Measurements from ENCODE around the gene C19orf38. TPM values are rescaled to one million over a fixed set of nuclear protein-coding genes. Genes with fewer than 3 reads are reported as not detected.
"Not testable (repeated sequence)": the region's sequence is repeated elsewhere in the genome, so short reads cannot be mapped to it uniquely, and the experiment has no call there.

The C19orf38 gene
- polyA plus RNA-seq, 1 donor = 2.7 TPM

DNA sequence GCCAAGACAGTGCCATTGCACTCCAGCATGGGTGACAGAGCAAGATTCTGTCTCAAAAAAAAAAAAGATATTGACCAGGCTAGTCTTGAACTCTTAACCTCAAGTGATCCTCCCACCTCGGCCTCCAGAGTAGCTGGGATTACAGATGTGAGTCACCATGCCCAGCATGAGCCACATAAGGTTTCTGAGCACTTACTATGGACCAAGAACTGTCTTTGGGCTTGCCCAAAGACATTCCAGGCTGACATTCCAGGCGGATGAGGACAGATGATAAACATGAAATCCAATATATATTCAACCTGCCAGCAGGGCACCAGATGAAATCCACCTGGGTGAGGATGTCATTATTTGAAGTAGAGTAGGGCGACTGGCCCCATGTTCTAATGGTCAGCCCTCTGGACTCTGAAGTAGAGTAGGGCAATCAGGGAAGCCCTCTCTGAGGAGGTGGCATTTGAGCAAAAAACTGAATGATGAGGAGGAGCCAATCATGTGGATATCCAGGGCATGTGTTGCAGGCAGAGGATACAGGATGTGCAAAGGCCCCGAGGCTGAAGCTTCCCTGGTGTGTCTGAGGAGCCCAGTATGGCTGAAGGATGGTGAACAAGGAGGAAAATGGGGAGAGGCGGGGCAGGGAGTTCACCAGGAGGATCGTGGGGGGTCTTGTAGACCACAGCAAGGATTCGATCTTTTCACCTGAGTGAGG lies 4.0 kb downstream of the C19orf38 start:
- no peaks in the 10 kb centered on the region for H3K4me1 ChIP-seq (ENCODE audit: control insufficient read depth, insufficient read depth, low read length)
- no peaks in the 10 kb centered on the region for H3K36me3 ChIP-seq (ENCODE audit: control insufficient read depth, insufficient read depth, low read length)
- no CpG with 5 or more reads among the region's 7 CpGs for WGBS (ENCODE audit: insufficient coverage, low lambda C conversion rate)
- H3K27ac ChIP-seq (ENCODE audit: low read length) = no peak overlapping the region
- no peak for DNase-seq
- H3K27me3 ChIP-seq (ENCODE audit: control insufficient read depth, insufficient read depth, low read length) = peaks cover 7% of the 10 kb centered on the region
- H3K9me3 ChIP-seq (ENCODE audit: control insufficient read depth, low read depth, low read length) = no peaks in the 10 kb centered on the region
- H3K4me3 ChIP-seq (ENCODE audit: low read length) = no peak overlapping the region

- H3K36me3 ChIP-seq (ENCODE audit: control insufficient read depth, insufficient read depth, low read length) = no peaks in the 10 kb centered on the region
- H3K4me1 ChIP-seq (ENCODE audit: control insufficient read depth, insufficient read depth, low read length) = no peaks in the 10 kb centered on the region
- no peaks in the 10 kb centered on the region for H3K9me3 ChIP-seq (ENCODE audit: control insufficient read depth, low read depth, low read length)
- DNase-seq = no peak
- no peak overlapping the region for H3K4me3 ChIP-seq (ENCODE audit: low read length)
- H3K27ac ChIP-seq (ENCODE audit: low read length) = no peak overlapping the region
- H3K27me3 ChIP-seq (ENCODE audit: control insufficient read depth, insufficient read depth, low read length) = peaks cover 7% of the 10 kb centered on the region
- WGBS (ENCODE audit: insufficient coverage, low lambda C conversion rate) = no CpG with 5 or more reads among the region's 7 CpGs
Observed at GRCh38 chr19:10852941-10853340, 4.7 kb downstream of the C19orf38 start.

DNA sequence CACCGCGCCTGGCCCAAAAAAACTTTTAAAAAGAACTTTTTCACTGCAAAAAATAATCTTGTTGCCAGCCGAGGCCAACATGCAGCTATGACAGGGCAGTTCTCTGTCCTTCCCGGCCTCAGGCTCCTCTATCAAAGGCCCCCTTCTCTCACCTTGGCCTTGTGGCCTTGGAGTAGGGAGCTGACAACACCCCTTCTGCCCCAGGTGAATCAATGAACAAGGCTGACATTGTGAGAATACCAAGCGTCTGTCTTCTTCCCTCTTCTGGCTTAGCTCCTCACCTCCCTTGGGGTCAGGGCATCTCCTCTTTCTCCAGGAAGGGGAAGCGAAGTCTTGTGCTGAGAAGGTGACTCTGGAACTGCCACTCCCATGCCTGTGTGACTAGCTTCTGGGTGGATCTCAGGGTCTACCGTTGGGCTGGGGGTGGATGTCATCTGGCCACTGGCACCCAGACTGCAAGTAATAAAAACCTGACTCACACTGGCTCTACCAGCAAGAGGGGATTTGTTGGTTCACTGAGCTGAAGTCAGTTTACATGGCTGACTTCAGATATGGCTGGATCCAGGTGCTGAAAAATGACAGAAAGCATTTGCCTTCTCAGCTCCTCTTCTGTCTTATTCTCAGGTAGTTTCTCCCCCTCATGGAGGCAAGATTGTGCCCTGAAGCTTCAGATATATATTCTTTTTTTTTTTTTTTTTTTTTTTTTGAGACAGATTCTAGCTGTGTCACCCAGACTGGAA lies 6.3 kb downstream of the C19orf38 start:
- no CpG with 5 or more reads among the region's 7 CpGs for WGBS (ENCODE audit: insufficient coverage, low lambda C conversion rate)

DNA sequence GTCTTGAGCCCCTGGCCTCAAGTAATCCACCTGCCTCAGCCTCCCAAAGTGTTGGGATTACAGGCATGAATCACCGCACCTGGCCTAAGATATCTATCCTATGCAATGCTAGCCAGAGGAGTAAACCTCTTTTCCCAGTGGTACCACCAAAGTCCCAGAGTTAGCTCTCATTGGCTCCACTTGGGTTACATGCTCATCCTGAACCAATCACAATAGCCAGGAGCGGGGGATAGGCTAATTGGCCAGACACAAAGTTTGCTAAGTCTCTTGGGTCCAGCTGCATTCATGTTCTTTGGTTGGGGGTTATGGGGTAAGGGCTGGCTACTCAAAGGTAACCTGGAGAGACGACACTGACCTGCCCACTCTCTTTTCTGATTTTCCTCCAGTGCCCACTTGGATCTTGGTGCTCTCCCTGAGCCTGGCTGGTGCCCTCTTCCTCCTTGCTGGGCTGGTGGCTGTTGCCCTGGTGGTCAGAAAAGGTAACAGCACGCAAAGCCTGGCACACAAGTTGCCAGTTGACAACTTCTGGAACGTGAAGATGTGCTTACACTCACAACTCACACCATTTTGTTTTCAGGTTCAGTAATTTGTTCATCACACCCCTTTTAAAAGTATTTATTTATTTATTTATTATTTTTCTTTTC lies 7.8 kb downstream of the C19orf38 start:
- no peak for DNase-seq
- no peaks in the 10 kb centered on the region for H3K9me3 ChIP-seq (ENCODE audit: control insufficient read depth, low read depth, low read length)
- H3K36me3 ChIP-seq (ENCODE audit: control insufficient read depth, insufficient read depth, low read length) = no peaks in the 10 kb centered on the region
- no peak overlapping the region for H3K4me3 ChIP-seq (ENCODE audit: low read length)
- H3K27ac ChIP-seq (ENCODE audit: low read length) = no peak overlapping the region
- no CpG with 5 or more reads among the region's 5 CpGs for WGBS (ENCODE audit: insufficient coverage, low lambda C conversion rate)
- H3K27me3 ChIP-seq (ENCODE audit: control insufficient read depth, insufficient read depth, low read length) = no peaks in the 10 kb centered on the region
- H3K4me1 ChIP-seq (ENCODE audit: control insufficient read depth, insufficient read depth, low read length) = no peaks in the 10 kb centered on the region

More for the DNA sequence above, 6.3 kb downstream of the C19orf38 start:
- peaks cover 4% of the 10 kb centered on the region for H3K27me3 ChIP-seq (ENCODE audit: control insufficient read depth, insufficient read depth, low read length)
- no peak overlapping the region for H3K4me3 ChIP-seq (ENCODE audit: low read length)
- H3K4me1 ChIP-seq (ENCODE audit: control insufficient read depth, insufficient read depth, low read length) = no peaks in the 10 kb centered on the region
- DNase-seq = no peak
- no peaks in the 10 kb centered on the region for H3K36me3 ChIP-seq (ENCODE audit: control insufficient read depth, insufficient read depth, low read length)
- no peaks in the 10 kb centered on the region for H3K9me3 ChIP-seq (ENCODE audit: control insufficient read depth, low read depth, low read length)
- H3K27ac ChIP-seq (ENCODE audit: low read length) = no peak overlapping the region

GRCh38 chr19:10856899-10857298 lies 8.7 kb downstream of the C19orf38 start:
- not testable (repeated sequence) for H3K27me3 ChIP-seq (ENCODE audit: control insufficient read depth, insufficient read depth, low read length); H3K36me3 ChIP-seq (ENCODE audit: control insufficient read depth, insufficient read depth, low read length); DNase-seq; H3K27ac ChIP-seq (ENCODE audit: low read length); H3K4me3 ChIP-seq (ENCODE audit: low read length); H3K9me3 ChIP-seq (ENCODE audit: control insufficient read depth, low read depth, low read length); H3K4me1 ChIP-seq (ENCODE audit: control insufficient read depth, insufficient read depth, low read length)
- no CpG with 5 or more reads among the region's 1 CpG for WGBS (ENCODE audit: insufficient coverage, low lambda C conversion rate)

- H3K36me3 ChIP-seq (ENCODE audit: control insufficient read depth, insufficient read depth, low read length) = no peaks in the 10 kb centered on the region
- DNase-seq = no peak
- no peak overlapping the region for H3K27ac ChIP-seq (ENCODE audit: low read length)
- H3K4me3 ChIP-seq (ENCODE audit: low read length) = no peak overlapping the region
- H3K4me1 ChIP-seq (ENCODE audit: control insufficient read depth, insufficient read depth, low read length) = peaks cover 3% of the 10 kb centered on the region
- no peaks in the 10 kb centered on the region for H3K27me3 ChIP-seq (ENCODE audit: control insufficient read depth, insufficient read depth, low read length)
- no peaks in the 10 kb centered on the region for H3K9me3 ChIP-seq (ENCODE audit: control insufficient read depth, low read depth, low read length)
- WGBS (ENCODE audit: insufficient coverage, low lambda C conversion rate) = no CpG with 5 or more reads among the region's 4 CpGs
Observed at GRCh38 chr19:10858204-10858828, 10.1 kb downstream of the C19orf38 start.

DNA sequence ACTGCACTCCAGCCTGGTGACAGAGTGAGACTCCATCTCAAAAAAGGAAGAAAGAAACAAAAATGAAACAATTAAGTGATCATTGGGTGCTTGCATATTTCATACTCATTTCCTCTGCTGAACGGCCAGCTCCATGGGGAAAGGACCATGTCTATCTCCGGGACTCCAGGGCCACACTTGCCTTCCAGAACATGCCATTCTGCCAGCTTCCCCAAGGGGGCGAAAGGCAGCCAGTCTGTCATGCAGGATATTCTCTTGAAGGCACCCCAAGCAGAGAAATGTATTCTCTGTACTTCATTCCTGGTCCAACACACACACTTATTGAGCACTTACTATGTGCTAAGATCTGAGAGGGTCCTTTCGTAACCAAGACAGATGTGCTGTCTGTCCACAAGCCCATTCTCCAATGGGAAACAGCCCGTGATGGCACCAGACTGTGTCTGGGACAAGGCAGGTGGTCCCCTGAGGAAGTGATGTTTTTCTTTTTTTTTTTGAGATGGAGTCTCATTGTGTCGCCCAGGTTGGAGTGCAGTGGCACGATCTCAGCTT lies 13.0 kb downstream of the C19orf38 start:
- no peaks in the 10 kb centered on the region for H3K9me3 ChIP-seq (ENCODE audit: control insufficient read depth, low read depth, low read length)
- H3K36me3 ChIP-seq (ENCODE audit: control insufficient read depth, insufficient read depth, low read length) = no peaks in the 10 kb centered on the region
- H3K27me3 ChIP-seq (ENCODE audit: control insufficient read depth, insufficient read depth, low read length) = no peaks in the 10 kb centered on the region
- H3K4me3 ChIP-seq (ENCODE audit: low read length) = no peak overlapping the region
- DNase-seq = no peak
- H3K4me1 ChIP-seq (ENCODE audit: control insufficient read depth, insufficient read depth, low read length) = peaks cover 13% of the 10 kb centered on the region
- H3K27ac ChIP-seq (ENCODE audit: low read length) = no peak overlapping the region
- no CpG with 5 or more reads among the region's 7 CpGs for WGBS (ENCODE audit: insufficient coverage, low lambda C conversion rate)

GRCh38 chr19:10862561-10863106 lies 14.4 kb downstream of the C19orf38 start:
- Histone ChIP-seq H3K9me3 (ENCODE audit: control insufficient read depth, low read depth, low read length) (no peaks in the 10 kb centered on the region), H3K36me3 (ENCODE audit: control insufficient read depth, insufficient read depth, low read length) (no peaks in the 10 kb centered on the region), H3K4me1 (ENCODE audit: control insufficient read depth, insufficient read depth, low read length) (peaks cover 13% of the 10 kb centered on the region), H3K27me3 (ENCODE audit: control insufficient read depth, insufficient read depth, low read length) (no peaks in the 10 kb centered on the region), H3K27ac (ENCODE audit: low read length) (peak overlapping the region; percentile 76), H3K4me3 (ENCODE audit: low read length) (peak overlapping the region; percentile 17)
- DNase-seq = no peak
- no CpG with 5 or more reads among the region's 6 CpGs for WGBS (ENCODE audit: insufficient coverage, low lambda C conversion rate)

GRCh38 chr19:10863107-10863717 lies 15.0 kb downstream of the C19orf38 start:
- no peaks in the 10 kb centered on the region for H3K9me3 ChIP-seq (ENCODE audit: control insufficient read depth, low read depth, low read length)
- no peaks in the 10 kb centered on the region for H3K27me3 ChIP-seq (ENCODE audit: control insufficient read depth, insufficient read depth, low read length)
- peaks cover 13% of the 10 kb centered on the region for H3K4me1 ChIP-seq (ENCODE audit: control insufficient read depth, insufficient read depth, low read length)
- DNase-seq = peak; percentile 77 to 87
- no CpG with 5 or more reads among the region's 18 CpGs for WGBS (ENCODE audit: insufficient coverage, low lambda C conversion rate)
- no peaks in the 10 kb centered on the region for H3K36me3 ChIP-seq (ENCODE audit: control insufficient read depth, insufficient read depth, low read length)
- peak overlapping the region; percentile 76 for H3K27ac ChIP-seq (ENCODE audit: low read length)
- H3K4me3 ChIP-seq (ENCODE audit: low read length) = peak overlapping the region; percentile 17
